ENCODE measurements around the gene SMIM14.

DNA sequence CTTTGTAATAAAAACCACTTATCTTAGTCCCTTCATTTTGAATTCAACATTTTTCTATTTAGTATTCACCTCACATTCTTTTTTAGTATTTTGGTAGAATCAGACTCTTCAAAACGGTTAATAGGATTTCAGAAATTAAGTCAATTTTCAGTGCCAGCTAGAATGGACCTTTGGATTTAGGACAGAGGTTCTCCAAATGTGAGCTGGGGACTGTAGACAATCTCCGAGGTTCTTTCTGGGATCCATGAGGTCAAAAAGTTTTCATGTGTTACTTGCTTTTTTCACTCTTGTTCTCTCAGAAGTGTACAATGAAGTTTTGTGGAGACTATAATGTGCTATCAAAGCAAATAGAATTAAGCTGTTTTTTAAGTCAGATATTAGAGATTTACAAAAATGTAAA, 109.1 kb downstream of the SMIM14 start:
- TF ChIP-seq, protein P1, sequence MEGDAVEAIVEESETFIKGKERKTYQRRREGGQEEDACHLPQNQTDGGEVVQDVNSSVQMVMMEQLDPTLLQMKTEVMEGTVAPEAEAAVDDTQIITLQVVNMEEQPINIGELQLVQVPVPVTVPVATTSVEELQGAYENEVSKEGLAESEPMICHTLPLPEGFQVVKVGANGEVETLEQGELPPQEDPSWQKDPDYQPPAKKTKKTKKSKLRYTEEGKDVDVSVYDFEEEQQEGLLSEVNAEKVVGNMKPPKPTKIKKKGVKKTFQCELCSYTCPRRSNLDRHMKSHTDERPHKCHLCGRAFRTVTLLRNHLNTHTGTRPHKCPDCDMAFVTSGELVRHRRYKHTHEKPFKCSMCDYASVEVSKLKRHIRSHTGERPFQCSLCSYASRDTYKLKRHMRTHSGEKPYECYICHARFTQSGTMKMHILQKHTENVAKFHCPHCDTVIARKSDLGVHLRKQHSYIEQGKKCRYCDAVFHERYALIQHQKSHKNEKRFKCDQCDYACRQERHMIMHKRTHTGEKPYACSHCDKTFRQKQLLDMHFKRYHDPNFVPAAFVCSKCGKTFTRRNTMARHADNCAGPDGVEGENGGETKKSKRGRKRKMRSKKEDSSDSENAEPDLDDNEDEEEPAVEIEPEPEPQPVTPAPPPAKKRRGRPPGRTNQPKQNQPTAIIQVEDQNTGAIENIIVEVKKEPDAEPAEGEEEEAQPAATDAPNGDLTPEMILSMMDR (conservative IDR thresholded peaks at IDR 0.05 in 1 of 2, IDR thresholded peaks at IDR 0.05 in 1 of 2; ENCODE audit: extremely low read depth in 1 of 2, insufficient read depth in 1 of 2, low read depth in 1 of 2, low read length in 2 of 2), result no peak
- TF ChIP-seq EZH2 (IDR thresholded peaks at IDR 0.05; ENCODE audit: borderline replicate concordance, low read length), result no peak

All from mammary epithelial cell (primary cell).